Measurements from ENCODE around the gene PAPPA2.

The PAPPA2 gene

DNA sequence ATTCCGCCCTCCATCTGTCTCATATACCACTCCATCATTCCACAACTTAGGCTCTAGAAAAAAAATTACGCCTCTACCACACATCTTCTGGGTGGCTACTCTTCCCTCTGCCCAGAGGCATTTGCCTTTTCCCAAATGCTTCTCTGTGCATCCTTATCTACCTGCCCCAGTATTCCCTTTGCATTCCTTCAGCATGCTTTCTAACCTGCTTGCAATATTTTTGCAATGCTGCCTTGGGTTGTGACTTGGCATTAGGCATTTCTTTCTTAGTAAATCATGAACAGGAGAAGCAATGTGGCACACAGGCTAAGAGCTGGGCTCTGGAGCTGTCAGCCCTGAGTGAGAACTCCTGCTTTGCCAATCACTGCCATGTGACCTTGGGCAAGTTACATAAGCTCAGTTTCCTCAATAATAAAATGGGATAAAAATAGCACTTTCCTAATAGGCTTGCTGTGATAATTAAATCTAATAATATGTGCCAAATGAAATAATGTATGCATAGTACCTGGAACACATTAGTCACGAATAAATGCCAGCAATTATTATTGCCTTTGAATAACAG, 425.6 kb downstream of the PAPPA2 start:
- no peaks in the 10 kb centered on the region for H3K9me3 ChIP-seq (ENCODE audit: control insufficient read depth, insufficient read depth, low read depth, low read length)
- no peak overlapping the region for H3K27ac ChIP-seq (ENCODE audit: extremely low read depth, low read depth, low read length)
- ChIA-PET POLR2A (no interaction called here), CTCF (interaction anchor here (0.7 to 2.2 kb wide), 2 partner anchors 11 to 468 kb away, joined by 3 to 7 read pairs; no protein-coding TSS in a partner anchor)
- TF ChIP-seq ZNF133 (tag by site-specific recombination; IDR thresholded peaks at IDR 0.05) (no peak), KLF7 (tag by site-specific recombination; IDR thresholded peaks at IDR 0.05; ENCODE audit: borderline replicate concordance) (no peak), RBAK (tag by site-specific recombination; IDR thresholded peaks at IDR 0.05) (no peak), ZNF266 (tag by site-specific recombination; IDR thresholded peaks at IDR 0.05; ENCODE audit: low read depth) (no peak), REPIN1 (tag by site-specific recombination; IDR thresholded peaks at IDR 0.05; ENCODE audit: low read depth) (no peak), ZNF292 (tag by site-specific recombination; IDR thresholded peaks at IDR 0.05; ENCODE audit: borderline replicate concordance, low read depth) (no peak), ZNF24 (tag by site-specific recombination; IDR thresholded peaks at IDR 0.05) (no peak), ZNF112 (tag by site-specific recombination; IDR thresholded peaks at IDR 0.05) (no peak), ZNF837 (tag by site-specific recombination; IDR thresholded peaks at IDR 0.05) (no peak), ZBTB1 (tag by site-specific recombination; IDR thresholded peaks at IDR 0.05) (no peak)
- TF ChIP-seq, protein P1, sequence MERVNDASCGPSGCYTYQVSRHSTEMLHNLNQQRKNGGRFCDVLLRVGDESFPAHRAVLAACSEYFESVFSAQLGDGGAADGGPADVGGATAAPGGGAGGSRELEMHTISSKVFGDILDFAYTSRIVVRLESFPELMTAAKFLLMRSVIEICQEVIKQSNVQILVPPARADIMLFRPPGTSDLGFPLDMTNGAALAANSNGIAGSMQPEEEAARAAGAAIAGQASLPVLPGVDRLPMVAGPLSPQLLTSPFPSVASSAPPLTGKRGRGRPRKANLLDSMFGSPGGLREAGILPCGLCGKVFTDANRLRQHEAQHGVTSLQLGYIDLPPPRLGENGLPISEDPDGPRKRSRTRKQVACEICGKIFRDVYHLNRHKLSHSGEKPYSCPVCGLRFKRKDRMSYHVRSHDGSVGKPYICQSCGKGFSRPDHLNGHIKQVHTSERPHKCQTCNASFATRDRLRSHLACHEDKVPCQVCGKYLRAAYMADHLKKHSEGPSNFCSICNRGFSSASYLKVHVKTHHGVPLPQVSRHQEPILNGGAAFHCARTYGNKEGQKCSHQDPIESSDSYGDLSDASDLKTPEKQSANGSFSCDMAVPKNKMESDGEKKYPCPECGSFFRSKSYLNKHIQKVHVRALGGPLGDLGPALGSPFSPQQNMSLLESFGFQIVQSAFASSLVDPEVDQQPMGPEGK (tag by site-specific recombination; IDR thresholded peaks at IDR 0.05): no peak
- H3K4me1 ChIP-seq (ENCODE audit: control insufficient read depth, insufficient read depth, low read length): no peaks in the 10 kb centered on the region
- no peaks in the 10 kb centered on the region for H3K36me3 ChIP-seq (ENCODE audit: control insufficient read depth in 2 of 2, insufficient read depth in 1 of 2, low read length in 2 of 2)
- no peak overlapping the region for H3K4me3 ChIP-seq (ENCODE audit: low read depth, low read length)

GRCh38 chr1:176893625-176894352, 430.8 kb downstream of the PAPPA2 start:
- POLR2A ChIA-PET: no interaction called here
- H3K4me1 ChIP-seq (ENCODE audit: control insufficient read depth, insufficient read depth, low read length): no peaks in the 10 kb centered on the region
- no peaks in the 10 kb centered on the region for H3K9me3 ChIP-seq (ENCODE audit: control insufficient read depth, insufficient read depth, low read depth, low read length)
- no peaks in the 10 kb centered on the region for H3K36me3 ChIP-seq (ENCODE audit: control insufficient read depth in 2 of 2, insufficient read depth in 1 of 2, low read length in 2 of 2)
- no peak overlapping the region for H3K4me3 ChIP-seq (ENCODE audit: low read depth, low read length)
- H3K27ac ChIP-seq (ENCODE audit: extremely low read depth, low read depth, low read length): no peak overlapping the region
- TF ChIP-seq BCL11A (tag by site-specific recombination; IDR thresholded peaks at IDR 0.05; ENCODE audit: low read depth) (no peak), ZNF391 (tag by site-specific recombination; IDR thresholded peaks at IDR 0.05; ENCODE audit: borderline replicate concordance, low read depth) (no peak), YY2 (tag by site-specific recombination; IDR thresholded peaks at IDR 0.05) (no peak), BCL11B (tag by site-specific recombination; IDR thresholded peaks at IDR 0.05; ENCODE audit: low read depth) (no peak), RBAK (tag by site-specific recombination; IDR thresholded peaks at IDR 0.05) (no peak), ZNF138 (tag by site-specific recombination; IDR thresholded peaks at IDR 0.05; ENCODE audit: borderline replicate concordance) (no peak), ZNF514 (tag by site-specific recombination; IDR thresholded peaks at IDR 0.05) (no peak), ZNF174 (tag by site-specific recombination; IDR thresholded peaks at IDR 0.05) (no peak), ZNF626 (tag by site-specific recombination; IDR thresholded peaks at IDR 0.05) (no peak)
- CTCF ChIA-PET: interaction anchor here (0.5 to 0.8 kb wide), 4 partner anchors 12 to 1198 kb away, joined by 3 to 5 read pairs (median 4); no protein-coding TSS in a partner anchor

GRCh38 chr1:176894450-176894849, 431.5 kb downstream of the PAPPA2 start:
- Histone ChIP-seq H3K27ac (ENCODE audit: extremely low read depth, low read depth, low read length) (no peak overlapping the region), H3K4me1 (ENCODE audit: control insufficient read depth, insufficient read depth, low read length) (no peaks in the 10 kb centered on the region), H3K9me3 (ENCODE audit: control insufficient read depth, insufficient read depth, low read depth, low read length) (no peaks in the 10 kb centered on the region), H3K36me3 (ENCODE audit: control insufficient read depth in 2 of 2, insufficient read depth in 1 of 2, low read length in 2 of 2) (no peaks in the 10 kb centered on the region), H3K4me3 (ENCODE audit: low read depth, low read length) (no peak overlapping the region)
- POLR2A ChIA-PET: no interaction called here
- CTCF ChIA-PET: interaction anchor here (0.7 to 2.7 kb wide), 3 partner anchors 9 to 1052 kb away, joined by 3 to 27 read pairs (median 3); no protein-coding TSS in a partner anchor
- no peak for TF ChIP-seq ZNF654 (tag by site-specific recombination; IDR thresholded peaks at IDR 0.05; ENCODE audit: low read depth)
- no peak for TF ChIP-seq HOXD13 (CRISPR knock-in tag; IDR thresholded peaks at IDR 0.05; ENCODE audit: borderline replicate concordance)
- no peak for TF ChIP-seq ZNF660 (tag by site-specific recombination; IDR thresholded peaks at IDR 0.05)
- no peak for TF ChIP-seq ZNF629 (tag by site-specific recombination; IDR thresholded peaks at IDR 0.05)
- no peak for TF ChIP-seq REPIN1 (tag by site-specific recombination; IDR thresholded peaks at IDR 0.05; ENCODE audit: low read depth)
- no peak for TF ChIP-seq ZNF223 (tag by site-specific recombination; IDR thresholded peaks at IDR 0.05)
- no peak for TF ChIP-seq ZNF571 (tag by site-specific recombination; IDR thresholded peaks at IDR 0.05)
- no peak for TF ChIP-seq ZNF777 (tag by site-specific recombination; IDR thresholded peaks at IDR 0.05; ENCODE audit: borderline replicate concordance)
- TF ChIP-seq, protein P2, sequence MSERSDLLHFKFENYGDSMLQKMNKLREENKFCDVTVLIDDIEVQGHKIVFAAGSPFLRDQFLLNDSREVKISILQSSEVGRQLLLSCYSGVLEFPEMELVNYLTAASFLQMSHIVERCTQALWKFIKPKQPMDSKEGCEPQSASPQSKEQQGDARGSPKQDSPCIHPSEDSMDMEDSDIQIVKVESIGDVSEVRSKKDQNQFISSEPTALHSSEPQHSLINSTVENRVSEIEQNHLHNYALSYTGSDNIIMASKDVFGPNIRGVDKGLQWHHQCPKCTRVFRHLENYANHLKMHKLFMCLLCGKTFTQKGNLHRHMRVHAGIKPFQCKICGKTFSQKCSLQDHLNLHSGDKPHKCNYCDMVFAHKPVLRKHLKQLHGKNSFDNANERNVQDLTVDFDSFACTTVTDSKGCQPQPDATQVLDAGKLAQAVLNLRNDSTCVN (tag by site-specific recombination; optimal IDR thresholded peaks at IDR 0.05): no peak
- TF ChIP-seq SP2 (tag by site-specific recombination; IDR thresholded peaks at IDR 0.05): no peak
- no peak for TF ChIP-seq ZSCAN30 (tag by site-specific recombination; IDR thresholded peaks at IDR 0.05)
